Upper lobe of left lung (tissue), 6 donors: ENCODE results near the gene PDGFA. TPM values are rescaled to one million over a fixed set of nuclear protein-coding genes. Genes with fewer than 3 reads are reported as not detected.

Experiments
- ATAC-seq, 2 donors: fragments of 200-7000 bp; cut with Tn5 transposase; one replicate each; pipeline ENCODE4 v1.9.1; 2022; ENCODE audit warnings: mild to moderate bottlenecking in 2 of 2, moderate library complexity in 2 of 2; ENCODE audit not compliant: low FRiP score in 2 of 2
- DNase-seq, 2 donors: peaks; one replicate each; pipeline ENCODE4 v3.0.0-alpha.2; 2019 to 2020
- H3K27ac ChIP-seq, 4 donors: fragments of 200-600 bp; sonication (generic); one replicate each; pipeline ENCODE4 v1.5.1; 2016 to 2019
- H3K27me3 ChIP-seq, 4 donors: fragments of 200-600 bp; sonication (generic); one replicate each; pipeline ENCODE4 v1.5.1; 2017 to 2019
- H3K36me3 ChIP-seq, 4 donors: fragments of 200-600 bp; sonication (generic); one replicate each; pipeline ENCODE4 v1.5.1; 2016 to 2019
- H3K4me1 ChIP-seq, 4 donors: fragments of 200-600 bp; sonication (generic); one replicate each; pipeline ENCODE4 v1.5.1; 2018 to 2019
- H3K4me3 ChIP-seq, 4 donors: fragments of 200-600 bp; sonication (generic); one replicate each; pipeline ENCODE4 v1.5.1; 2017 to 2019; ENCODE audit warnings: mild to moderate bottlenecking in 2 of 4, moderate library complexity in 1 of 4
- H3K9me3 ChIP-seq, 4 donors: fragments of 200-600 bp; sonication (generic); one replicate each; pipeline ENCODE4 v1.5.1; 2018 to 2019
- CTCF ChIP-seq, 6 experiments: fragments of 450-650 bp in 4 of 6; fragments of 200-600 bp in 2 of 6; sonication (generic) in 2 of 6; IDR thresholded peaks; one replicate each; pipeline ENCODE4 v1.5.1; 2016 to 2019; ENCODE audit warnings: antibody characterized with exemption in 6 of 6
- EP300 ChIP-seq, 4 donors: sonication (generic); formaldehyde crosslinking; IDR thresholded peaks; one replicate each; pipeline ENCODE4 v1.5.1; 2017; ENCODE audit warnings: antibody characterized with exemption in 4 of 4, control low read depth in 2 of 4
- POLR2A ChIP-seq, 4 donors: fragments of 450-650 bp; IDR thresholded peaks; one replicate each; pipeline ENCODE4 v1.5.1; 2016 to 2017; ENCODE audit warnings: antibody characterized with exemption in 4 of 4, mild to moderate bottlenecking in 2 of 4
- POLR2AphosphoS5 ChIP-seq, 2 donors: sonication (generic); formaldehyde crosslinking; IDR thresholded peaks; one replicate each; pipeline ENCODE4 v1.5.1; 2017; ENCODE audit warnings: antibody characterized with exemption in 2 of 2
- WGBS, 2 donors: methylation state at CpG; one replicate each; pipeline ENCODE4 v1.1.5; 2017 to 2018; 5-methylcytosine and 5-hydroxymethylcytosine counted together
- total RNA-seq, 6 donors: library from RNA; depleted of rRNA in 4 of 6; stranded (reverse); fragments of >200 nt in 4 of 6; gene quantifications; one replicate each; pipeline versions ENCODE4 v1.1.0 to v1.2.1, GENCODE V29; 2016 to 2021
- donor health status: DM: no; HTN: no; CAD: no; lungs with moderate emphysema.
- donor health status: DM: no; HTN: yes; CAD: no; lungs with severe emphysema.

PDGFA gene
- total RNA-seq, 6 donors from 2014 or later = 23.0 to 73.3 (median 44.6) TPM

- ATAC-seq = peak; percentile 50 to 68
- no peaks in the 10 kb centered on the region for H3K36me3 ChIP-seq
- peak in 1 of 2 donors; percentile 83 for TF ChIP-seq POLR2AphosphoS5 (IDR thresholded peaks at IDR 0.05)
- TF ChIP-seq POLR2A (IDR thresholded peaks at IDR 0.05) = peak in 2 of 4 donors; percentile 60 to 71
- peak in 3 of 6 experiments; percentile 16 to 40 (median 38) for TF ChIP-seq CTCF (IDR thresholded peaks at IDR 0.05)
- no peak for TF ChIP-seq EP300 (IDR thresholded peaks at IDR 0.05)
These were observed 789 bp downstream of the PDGFA start for GRCh38 chr7:518630-519483.

GRCh38 chr7:517774-518629 is 1.6 kb downstream of the PDGFA start:
- H3K27me3 ChIP-seq = peaks cover 0 to 42% (median 16%) of the 10 kb centered on the region in 4 donors
- DNase-seq (peak; percentile 62 to 91), ATAC-seq (peak in 1 of 2 donors; percentile 12)
- no peaks in the 10 kb centered on the region for H3K9me3 ChIP-seq
- H3K27ac ChIP-seq = peak overlapping the region; percentile 82 to 91 (median 86)
- H3K36me3 ChIP-seq = no peaks in the 10 kb centered on the region
- H3K4me1 ChIP-seq = peaks cover 46 to 95% (median 73%) of the 10 kb centered on the region in 4 donors
- H3K4me3 ChIP-seq = peak overlapping the region; percentile 70 to 85 (median 79)
- TF ChIP-seq CTCF (IDR thresholded peaks at IDR 0.05) (no peak), POLR2A (IDR thresholded peaks at IDR 0.05) (peak in 1 of 4 donors; percentile 24)
- WGBS, 2 donors = 0 to 1% methylated on average over 8 to 66 of the region's 70 CpGs

More at GRCh38 chr7:518630-519483, 789 bp downstream of the PDGFA start:
- peak overlapping the region; percentile 82 to 91 (median 86) for H3K27ac ChIP-seq
- H3K9me3 ChIP-seq = no peaks in the 10 kb centered on the region
- H3K27me3 ChIP-seq = peaks cover 0 to 42% (median 16%) of the 10 kb centered on the region in 4 donors
- H3K4me1 ChIP-seq = peaks cover 42 to 88% (median 66%) of the 10 kb centered on the region in 4 donors
- 0 to 2% methylated on average over 10 to 77 of the region's 93 CpGs for WGBS, 2 donors
- H3K4me3 ChIP-seq = peak overlapping the region; percentile 70 to 85 (median 79)
- peak; percentile 81 to 94 for DNase-seq

- WGBS, 2 donors = 3 to 6% methylated on average over 18 to 55 of the region's 83 CpGs
- Histone ChIP-seq H3K4me3 (peak overlapping the region; percentile 70 to 85 (median 79)), H3K4me1 (peaks cover 41 to 93% (median 65%) of the 10 kb centered on the region in 4 donors), H3K36me3 (peaks cover 0 to 5% (median 2%) of the 10 kb centered on the region in 4 donors), H3K27me3 (peaks cover 0 to 31% (median 12%) of the 10 kb centered on the region in 4 donors), H3K9me3 (no peaks in the 10 kb centered on the region), H3K27ac (peak overlapping the region; percentile 57 to 91 (median 76))
- TF ChIP-seq EP300 (IDR thresholded peaks at IDR 0.05) (no peak), POLR2AphosphoS5 (IDR thresholded peaks at IDR 0.05) (no peak), POLR2A (IDR thresholded peaks at IDR 0.05) (peak in 1 of 4 donors; percentile 26), CTCF (IDR thresholded peaks at IDR 0.05) (no peak)
- peak in 1 of 2 donors; percentile 7 for ATAC-seq
- peak in 1 of 2 donors; percentile 87 for DNase-seq
These were observed 2.8 kb downstream of the PDGFA start for GRCh38 chr7:516606-517456.

GRCh38 chr7:516216-516605 is 3.4 kb downstream of the PDGFA start:
- Histone ChIP-seq H3K4me1 (peaks cover 35 to 90% (median 59%) of the 10 kb centered on the region in 4 donors), H3K9me3 (no peaks in the 10 kb centered on the region), H3K27ac (peak overlapping the region; percentile 57 to 91 (median 76)), H3K27me3 (peaks cover 0 to 25% (median 8%) of the 10 kb centered on the region in 4 donors), H3K36me3 (peaks cover 0 to 10% (median 3%) of the 10 kb centered on the region in 4 donors), H3K4me3 (peak overlapping the region in 3 of 4 donors; percentile 70 to 85 (median 78))
- DNase-seq = no peak
- TF ChIP-seq CTCF (IDR thresholded peaks at IDR 0.05) = no peak
- no peak for TF ChIP-seq EP300 (IDR thresholded peaks at IDR 0.05)
- no peak for TF ChIP-seq POLR2A (IDR thresholded peaks at IDR 0.05)
- no peak for TF ChIP-seq POLR2AphosphoS5 (IDR thresholded peaks at IDR 0.05)
- ATAC-seq = no peak
- 34 to 41% methylated on average over 13 of the region's 13 CpGs for WGBS, 2 donors
